Prostate gland (tissue), 2 donors: ENCODE data around the gene ADCY3. TPM values are rescaled to one million over a fixed set of nuclear protein-coding genes. Genes with fewer than 3 reads are reported as not detected.

Experiments
- DNase-seq: peaks from one replicate; pipeline ENCODE4 v3.0.0-alpha.2; 2019; ENCODE audit warnings: low spot score
- H3K27ac ChIP-seq, 2 donors: fragments of 200-600 bp; sonication (generic); 2 replicates each; pipeline ENCODE4 v1.5.1; 2017 to 2019
- H3K27me3 ChIP-seq: fragments of 200-600 bp; sonication (generic); replicated peaks from 2 replicates; pipeline ENCODE4 v1.5.1; 2019; ENCODE audit not compliant: insufficient read depth
- H3K36me3 ChIP-seq, 2 donors: fragments of 200-600 bp; sonication (generic); 1 replicate in 1 of 2; 2 replicates in 1 of 2; pipeline versions ENCODE4 v1.5.1 to v1.8.1; 2017 to 2019
- H3K4me1 ChIP-seq: fragments of 200-600 bp; sonication (generic); replicated peaks from 2 replicates; pipeline ENCODE4 v1.5.1; 2019
- H3K4me3 ChIP-seq, 2 donors: fragments of 200-600 bp; sonication (generic); 2 replicates each; pipeline ENCODE4 v1.5.1; 2017 to 2019
- H3K9me3 ChIP-seq: fragments of 200-600 bp; sonication (generic); 2 replicates; pipeline ENCODE4 v1.5.1; 2017
- CTCF ChIP-seq, 4 experiments: fragments of 200-600 bp in 2 of 4; fragments of 450-650 bp in 2 of 4; sonication (generic) in 2 of 4; IDR thresholded peaks; 1 replicate in 3 of 4; 2 replicates in 1 of 4; pipeline ENCODE4 v1.5.1; 2016 to 2019; ENCODE audit warnings: antibody characterized with exemption in 4 of 4, mild to moderate bottlenecking in 2 of 4, moderate library complexity in 2 of 4
- POLR2A ChIP-seq: fragments of 450-650 bp; IDR thresholded peaks from one replicate; pipeline ENCODE4 v1.6.1; 2016; ENCODE audit warnings: antibody characterized with exemption, mild to moderate bottlenecking
- POLR2AphosphoS5 ChIP-seq: sonication (generic); formaldehyde crosslinking; IDR thresholded peaks from one replicate; pipeline ENCODE4 v1.6.1; 2017; ENCODE audit warnings: antibody characterized with exemption
- WGBS: methylation state at CpG from one replicate; pipeline ENCODE4 v1.1.5; 2018; 5-methylcytosine and 5-hydroxymethylcytosine counted together
- intact Hi-C: fragments of 100-400 bp; cut with DNase I; formaldehyde crosslinking; loops from one replicate; pipeline ENCODE4 v1.14.2; 2022
- total RNA-seq, 2 donors: library from RNA; depleted of rRNA; stranded (reverse); fragments of >200 nt; gene quantifications; one replicate each; pipeline ENCODE4 v1.1.0, GENCODE V29; 2016

The ADCY3 gene
- total RNA-seq, 2 donors from 2014 or later: 20.8 to 44.3 TPM

- 93% methylated on average over 5 of the region's 5 CpGs for whole genome bisulfite sequencing
- intact Hi-C loops: loop anchor here (10.0 kb wide), 1 partner anchor 297 kb away; the partner anchor contains the start of gene NCOA1
Observed at GRCh38 chr2:24791452-24791851, 128.6 kb downstream of the ADCY3 start.

GRCh38 chr2:24788816-24789215, 131.2 kb downstream of the ADCY3 start:
- DNase-seq: no peak
- H3K27me3 ChIP-seq: no peaks in the 10 kb centered on the region
- no peak for TF ChIP-seq POLR2AphosphoS5
- TF ChIP-seq POLR2A: no peak
- TF ChIP-seq CTCF (IDR thresholded peaks at IDR 0.05): no peak
- H3K36me3 ChIP-seq: no peaks in the 10 kb centered on the region
- no peaks in the 10 kb centered on the region for H3K4me1 ChIP-seq
- no peak overlapping the region for H3K27ac ChIP-seq
- WGBS: 65% methylated on average over 3 of the region's 3 CpGs
- intact Hi-C loops: no loop called here
- no peak overlapping the region for H3K4me3 ChIP-seq
- H3K9me3 ChIP-seq: no peaks in the 10 kb centered on the region

More at GRCh38 chr2:24791452-24791851, 128.6 kb downstream of the ADCY3 start:
- no peaks in the 10 kb centered on the region for H3K36me3 ChIP-seq
- H3K27ac ChIP-seq: no peak overlapping the region
- no peaks in the 10 kb centered on the region for H3K4me1 ChIP-seq
- H3K4me3 ChIP-seq: no peak overlapping the region
- H3K9me3 ChIP-seq: no peaks in the 10 kb centered on the region
- TF ChIP-seq POLR2AphosphoS5 (no peak), POLR2A (no peak), CTCF (IDR thresholded peaks at IDR 0.05) (no peak)
- DNase-seq: no peak
- no peaks in the 10 kb centered on the region for H3K27me3 ChIP-seq

GRCh38 chr2:24787532-24787931, 132.5 kb downstream of the ADCY3 start:
- Histone ChIP-seq H3K4me1 (no peaks in the 10 kb centered on the region), H3K36me3 (no peaks in the 10 kb centered on the region), H3K27ac (no peak overlapping the region), H3K4me3 (no peak overlapping the region), H3K27me3 (no peaks in the 10 kb centered on the region), H3K9me3 (no peaks in the 10 kb centered on the region)
- TF ChIP-seq POLR2AphosphoS5 (no peak), CTCF (IDR thresholded peaks at IDR 0.05) (no peak), POLR2A (no peak)
- intact Hi-C loops: no loop called here
- DNase-seq: no peak
- WGBS: 89% methylated on average over 2 of the region's 2 CpGs

- WGBS: 91% methylated on average over 6 of the region's 6 CpGs
- intact Hi-C loops: no loop called here
- Histone ChIP-seq H3K4me3 (no peak overlapping the region), H3K36me3 (no peaks in the 10 kb centered on the region), H3K27me3 (no peaks in the 10 kb centered on the region), H3K27ac (no peak overlapping the region), H3K9me3 (no peaks in the 10 kb centered on the region), H3K4me1 (no peaks in the 10 kb centered on the region)
- DNase-seq: no peak
- TF ChIP-seq POLR2A: no peak
- no peak for TF ChIP-seq POLR2AphosphoS5
- no peak for TF ChIP-seq CTCF (IDR thresholded peaks at IDR 0.05)
Observed at GRCh38 chr2:24785671-24786321, 134.2 kb downstream of the ADCY3 start.

GRCh38 chr2:24783641-24784040, 136.4 kb downstream of the ADCY3 start:
- 92% methylated on average over 3 of the region's 3 CpGs for WGBS
- H3K4me3 ChIP-seq: no peak overlapping the region
- no peaks in the 10 kb centered on the region for H3K9me3 ChIP-seq
- no peaks in the 10 kb centered on the region for H3K27me3 ChIP-seq
- intact Hi-C loops: no loop called here
- no peaks in the 10 kb centered on the region for H3K36me3 ChIP-seq
- DNase-seq: no peak
- no peaks in the 10 kb centered on the region for H3K4me1 ChIP-seq
- H3K27ac ChIP-seq: no peak overlapping the region
- no peak for TF ChIP-seq POLR2A
- TF ChIP-seq POLR2AphosphoS5: no peak
- no peak for TF ChIP-seq CTCF (IDR thresholded peaks at IDR 0.05)
